ENCODE results near the gene SIRT5. TPM values are rescaled to one million over a fixed set of nuclear protein-coding genes. Genes with fewer than 3 reads are reported as not detected.

The SIRT5 gene
- total and polyA plus RNA-seq, 4 donors: 5.9 to 11.3 (median 8.0) TPM

GRCh38 chr6:13586603-13587542 is 12.5 kb downstream of the SIRT5 start:
- DNase-seq: no peak
- Histone ChIP-seq H3K27ac (ENCODE audit: low read depth in 1 of 2, low read length in 1 of 2) (no peak overlapping the region), H3K36me3 (ENCODE audit: control insufficient read depth in 4 of 4, insufficient read depth in 4 of 4, low read length in 4 of 4) (peaks cover 2 to 20% (median 5%) of the 10 kb centered on the region in 4 donors), H3K4me3 (no peak overlapping the region), H3K27me3 (ENCODE audit: control insufficient read depth in 3 of 3, insufficient read depth in 3 of 3, low read length in 2 of 3) (no peaks in the 10 kb centered on the region), H3K4me1 (ENCODE audit: control insufficient read depth in 5 of 5, insufficient read depth in 5 of 5, low read length in 5 of 5) (no peaks in the 10 kb centered on the region), H3K9me3 (ENCODE audit: control insufficient read depth in 4 of 4, insufficient read depth in 3 of 4, low read length in 3 of 4) (no peaks in the 10 kb centered on the region), H3K9ac (ENCODE audit: insufficient read depth in 1 of 2, low read length in 2 of 2) (no peak overlapping the region)
- WGBS, 2 donors: 97 to 98% methylated on average over 7 of the region's 7 CpGs
- no peak for ATAC-seq (ENCODE audit: insufficient read depth, low FRiP score)
- TF ChIP-seq, protein P1, sequence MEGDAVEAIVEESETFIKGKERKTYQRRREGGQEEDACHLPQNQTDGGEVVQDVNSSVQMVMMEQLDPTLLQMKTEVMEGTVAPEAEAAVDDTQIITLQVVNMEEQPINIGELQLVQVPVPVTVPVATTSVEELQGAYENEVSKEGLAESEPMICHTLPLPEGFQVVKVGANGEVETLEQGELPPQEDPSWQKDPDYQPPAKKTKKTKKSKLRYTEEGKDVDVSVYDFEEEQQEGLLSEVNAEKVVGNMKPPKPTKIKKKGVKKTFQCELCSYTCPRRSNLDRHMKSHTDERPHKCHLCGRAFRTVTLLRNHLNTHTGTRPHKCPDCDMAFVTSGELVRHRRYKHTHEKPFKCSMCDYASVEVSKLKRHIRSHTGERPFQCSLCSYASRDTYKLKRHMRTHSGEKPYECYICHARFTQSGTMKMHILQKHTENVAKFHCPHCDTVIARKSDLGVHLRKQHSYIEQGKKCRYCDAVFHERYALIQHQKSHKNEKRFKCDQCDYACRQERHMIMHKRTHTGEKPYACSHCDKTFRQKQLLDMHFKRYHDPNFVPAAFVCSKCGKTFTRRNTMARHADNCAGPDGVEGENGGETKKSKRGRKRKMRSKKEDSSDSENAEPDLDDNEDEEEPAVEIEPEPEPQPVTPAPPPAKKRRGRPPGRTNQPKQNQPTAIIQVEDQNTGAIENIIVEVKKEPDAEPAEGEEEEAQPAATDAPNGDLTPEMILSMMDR (IDR thresholded peaks at IDR 0.05; ENCODE audit: control extremely low read depth, extremely low read depth): no peak

- Histone ChIP-seq H3K4me3 (no peak overlapping the region), H3K9me3 (ENCODE audit: control insufficient read depth in 4 of 4, insufficient read depth in 3 of 4, low read length in 3 of 4) (no peaks in the 10 kb centered on the region), H3K9ac (ENCODE audit: insufficient read depth in 1 of 2, low read length in 2 of 2) (no peak overlapping the region), H3K27me3 (ENCODE audit: control insufficient read depth in 3 of 3, insufficient read depth in 3 of 3, low read length in 2 of 3) (no peaks in the 10 kb centered on the region), H3K36me3 (ENCODE audit: control insufficient read depth in 4 of 4, insufficient read depth in 4 of 4, low read length in 4 of 4) (peaks cover 0 to 34% (median 6%) of the 10 kb centered on the region in 4 donors), H3K4me1 (ENCODE audit: control insufficient read depth in 5 of 5, insufficient read depth in 5 of 5, low read length in 5 of 5) (no peaks in the 10 kb centered on the region), H3K27ac (ENCODE audit: low read depth in 1 of 2, low read length in 1 of 2) (no peak overlapping the region)
- DNase-seq (no peak), ATAC-seq (ENCODE audit: insufficient read depth, low FRiP score) (no peak)
- TF ChIP-seq, protein P1 (IDR thresholded peaks at IDR 0.05; ENCODE audit: control extremely low read depth, extremely low read depth): no peak
- WGBS, 2 donors: 95 to 96% methylated on average over 9 of the region's 9 CpGs
Measured at GRCh38 chr6:13589801-13590200, 15.4 kb downstream of the SIRT5 start.

DNA sequence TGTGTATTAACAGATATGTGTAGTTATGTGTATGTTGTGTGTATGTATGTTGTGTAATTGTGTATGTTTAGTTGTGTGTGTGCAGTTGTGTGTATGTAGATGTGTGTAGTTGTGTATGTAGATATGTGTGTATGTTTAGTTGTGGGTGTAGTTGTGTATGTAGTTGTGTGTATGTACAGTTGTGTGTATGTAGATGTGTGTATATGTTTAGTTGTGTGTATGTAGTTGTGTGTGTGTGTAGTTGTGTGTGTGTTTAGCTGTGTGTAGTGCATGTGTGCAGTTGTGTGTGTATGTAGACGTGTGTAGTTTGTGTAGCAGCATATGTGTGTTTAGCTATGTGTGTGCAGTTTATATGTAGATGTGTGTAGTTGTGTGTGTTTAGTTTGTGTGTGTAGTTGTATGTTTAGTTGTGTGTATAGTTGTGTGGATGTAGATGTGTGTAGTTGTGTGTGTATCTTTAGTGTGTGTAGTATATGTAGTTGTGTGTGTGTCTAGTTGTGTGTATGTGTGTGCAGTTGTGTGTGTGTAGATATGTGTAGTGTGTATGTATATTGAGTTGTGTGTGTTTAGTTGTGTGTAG is 16.3 kb downstream of the SIRT5 start:
- Histone ChIP-seq H3K27ac (ENCODE audit: low read depth in 1 of 2, low read length in 1 of 2) (no peak overlapping the region), H3K36me3 (ENCODE audit: control insufficient read depth in 4 of 4, insufficient read depth in 4 of 4, low read length in 4 of 4) (peaks cover 0 to 36% (median 6%) of the 10 kb centered on the region in 4 donors), H3K9me3 (ENCODE audit: control insufficient read depth in 4 of 4, insufficient read depth in 3 of 4, low read length in 3 of 4) (no peaks in the 10 kb centered on the region), H3K27me3 (ENCODE audit: control insufficient read depth in 3 of 3, insufficient read depth in 3 of 3, low read length in 2 of 3) (no peaks in the 10 kb centered on the region), H3K4me1 (ENCODE audit: control insufficient read depth in 5 of 5, insufficient read depth in 5 of 5, low read length in 5 of 5) (no peaks in the 10 kb centered on the region), H3K4me3 (no peak overlapping the region), H3K9ac (ENCODE audit: insufficient read depth in 1 of 2, low read length in 2 of 2) (no peak overlapping the region)
- WGBS, 2 donors: 96 to 97% methylated on average over 1 of the region's 1 CpG
- ATAC-seq (ENCODE audit: insufficient read depth, low FRiP score) (no peak), DNase-seq (no peak)
- TF ChIP-seq, protein P1 (IDR thresholded peaks at IDR 0.05; ENCODE audit: control extremely low read depth, extremely low read depth): no peak

Measured in lung (tissue), 12 donors.